Coronary artery (tissue), 2 donors: ENCODE measurements around the gene PPP1R14B.

Experiments used
- DNase-seq: peaks from one replicate; pipeline ENCODE4 v3.0.0-alpha.2; 2017; ENCODE audit warnings: low spot score
- H3K27ac ChIP-seq, 2 donors: fragments of 200-600 bp; sonication (generic); one replicate each; pipeline ENCODE4 v1.5.1; 2016 to 2019
- H3K4me3 ChIP-seq: fragments of 200-600 bp; sonication (generic); 2 replicates; pipeline ENCODE4 v1.5.1; 2016; ENCODE audit warnings: mild to moderate bottlenecking, moderate library complexity
- TF ChIP-seq, protein P1 (sequence below): fragments of 200-600 bp; sonication (generic); IDR thresholded peaks from one replicate; pipeline ENCODE4 v1.5.1; 2019; ENCODE audit warnings: antibody characterized with exemption

PPP1R14B gene

DNA sequence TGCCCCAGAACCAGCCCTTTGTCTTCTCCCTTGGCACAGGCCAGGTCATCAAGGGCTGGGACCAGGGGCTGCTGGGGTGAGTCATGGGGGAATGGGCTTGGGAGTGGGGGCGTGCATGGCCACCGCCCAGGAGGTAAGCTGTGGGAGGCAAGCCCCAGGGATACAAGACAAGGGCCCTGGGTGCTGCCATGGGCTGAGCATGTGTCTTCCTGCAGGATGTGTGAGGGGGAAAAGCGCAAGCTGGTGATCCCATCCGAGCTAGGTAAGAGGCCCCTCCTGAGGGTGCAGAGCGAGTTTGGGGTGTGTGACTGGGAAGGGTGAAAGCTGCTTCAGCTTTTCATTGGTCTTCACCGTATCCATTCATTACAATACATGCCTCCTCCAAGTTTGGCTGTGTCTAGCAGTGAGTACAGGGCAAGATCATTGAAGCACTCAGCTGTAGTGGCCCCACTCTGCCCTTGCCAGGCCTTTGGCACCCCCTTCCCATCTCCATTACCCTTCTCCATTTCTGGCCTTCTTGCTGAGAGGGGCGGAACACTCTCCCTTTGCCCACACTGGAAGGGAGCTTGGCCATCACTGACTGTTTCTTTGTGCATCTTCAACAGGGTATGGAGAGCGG is 3.4 kb downstream of the PPP1R14B start:
- DNase-seq: no peak
- peak overlapping the region; percentile 96 for H3K4me3 ChIP-seq
- TF ChIP-seq, protein P1, sequence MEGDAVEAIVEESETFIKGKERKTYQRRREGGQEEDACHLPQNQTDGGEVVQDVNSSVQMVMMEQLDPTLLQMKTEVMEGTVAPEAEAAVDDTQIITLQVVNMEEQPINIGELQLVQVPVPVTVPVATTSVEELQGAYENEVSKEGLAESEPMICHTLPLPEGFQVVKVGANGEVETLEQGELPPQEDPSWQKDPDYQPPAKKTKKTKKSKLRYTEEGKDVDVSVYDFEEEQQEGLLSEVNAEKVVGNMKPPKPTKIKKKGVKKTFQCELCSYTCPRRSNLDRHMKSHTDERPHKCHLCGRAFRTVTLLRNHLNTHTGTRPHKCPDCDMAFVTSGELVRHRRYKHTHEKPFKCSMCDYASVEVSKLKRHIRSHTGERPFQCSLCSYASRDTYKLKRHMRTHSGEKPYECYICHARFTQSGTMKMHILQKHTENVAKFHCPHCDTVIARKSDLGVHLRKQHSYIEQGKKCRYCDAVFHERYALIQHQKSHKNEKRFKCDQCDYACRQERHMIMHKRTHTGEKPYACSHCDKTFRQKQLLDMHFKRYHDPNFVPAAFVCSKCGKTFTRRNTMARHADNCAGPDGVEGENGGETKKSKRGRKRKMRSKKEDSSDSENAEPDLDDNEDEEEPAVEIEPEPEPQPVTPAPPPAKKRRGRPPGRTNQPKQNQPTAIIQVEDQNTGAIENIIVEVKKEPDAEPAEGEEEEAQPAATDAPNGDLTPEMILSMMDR: no peak
- H3K27ac ChIP-seq: peak overlapping the region in 1 of 2 donors; percentile 100

DNA sequence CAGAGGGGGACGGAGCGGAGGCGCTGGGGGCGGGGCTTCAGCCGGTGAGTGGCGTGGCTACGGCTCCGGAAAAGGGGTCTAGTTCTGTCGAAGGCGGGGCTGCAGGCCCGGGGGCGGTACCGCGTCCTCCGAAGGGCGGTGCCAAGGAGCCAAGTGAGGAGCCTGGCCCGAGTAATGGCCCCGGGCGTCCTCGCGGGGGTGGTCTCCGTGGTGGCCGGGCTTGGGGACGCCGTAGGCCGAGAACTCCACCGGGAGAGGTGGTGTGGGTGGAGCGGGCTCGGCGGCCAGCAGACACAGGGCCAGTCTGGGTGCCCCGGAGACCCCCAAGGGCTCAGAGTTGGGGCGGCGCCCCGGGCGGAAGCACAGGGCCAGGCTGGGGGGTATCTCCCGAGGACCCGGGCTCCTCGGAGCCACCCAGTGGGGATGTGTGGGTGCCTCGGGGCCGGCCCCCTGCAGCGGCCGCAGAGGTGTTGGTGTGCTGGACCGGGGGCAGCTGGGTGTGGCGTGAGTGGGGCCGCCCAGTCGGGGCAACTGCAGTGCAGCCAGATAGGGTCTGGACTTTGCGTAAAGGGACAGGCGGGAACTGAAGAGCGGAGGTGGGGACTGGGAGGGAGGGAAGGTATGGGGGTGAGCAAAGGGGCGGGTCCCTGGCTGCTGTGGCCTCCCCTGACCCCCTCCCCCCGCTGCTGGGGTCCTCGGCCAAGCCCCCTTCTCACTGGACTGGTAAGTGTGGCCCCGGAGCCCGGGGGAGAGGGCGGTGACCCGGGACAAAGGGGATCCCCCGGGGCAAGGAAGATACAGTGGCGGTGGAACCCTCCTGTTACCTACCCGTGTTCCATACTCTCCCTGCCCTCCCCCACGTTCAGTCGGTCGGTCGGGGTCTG is 5.0 kb downstream of the PPP1R14B start:
- TF ChIP-seq, protein P1: no peak
- peak overlapping the region; percentile 93 to 100 for H3K27ac ChIP-seq
- no peak for DNase-seq
- peak overlapping the region; percentile 96 for H3K4me3 ChIP-seq

- TF ChIP-seq, protein P1: no peak
- Histone ChIP-seq H3K27ac (peak overlapping the region; percentile 100), H3K4me3 (peak overlapping the region; percentile 96)
- peak; percentile 100 for DNase-seq
Observed at GRCh38 chr11:64241241-64241490, 5.6 kb downstream of the PPP1R14B start.

DNA sequence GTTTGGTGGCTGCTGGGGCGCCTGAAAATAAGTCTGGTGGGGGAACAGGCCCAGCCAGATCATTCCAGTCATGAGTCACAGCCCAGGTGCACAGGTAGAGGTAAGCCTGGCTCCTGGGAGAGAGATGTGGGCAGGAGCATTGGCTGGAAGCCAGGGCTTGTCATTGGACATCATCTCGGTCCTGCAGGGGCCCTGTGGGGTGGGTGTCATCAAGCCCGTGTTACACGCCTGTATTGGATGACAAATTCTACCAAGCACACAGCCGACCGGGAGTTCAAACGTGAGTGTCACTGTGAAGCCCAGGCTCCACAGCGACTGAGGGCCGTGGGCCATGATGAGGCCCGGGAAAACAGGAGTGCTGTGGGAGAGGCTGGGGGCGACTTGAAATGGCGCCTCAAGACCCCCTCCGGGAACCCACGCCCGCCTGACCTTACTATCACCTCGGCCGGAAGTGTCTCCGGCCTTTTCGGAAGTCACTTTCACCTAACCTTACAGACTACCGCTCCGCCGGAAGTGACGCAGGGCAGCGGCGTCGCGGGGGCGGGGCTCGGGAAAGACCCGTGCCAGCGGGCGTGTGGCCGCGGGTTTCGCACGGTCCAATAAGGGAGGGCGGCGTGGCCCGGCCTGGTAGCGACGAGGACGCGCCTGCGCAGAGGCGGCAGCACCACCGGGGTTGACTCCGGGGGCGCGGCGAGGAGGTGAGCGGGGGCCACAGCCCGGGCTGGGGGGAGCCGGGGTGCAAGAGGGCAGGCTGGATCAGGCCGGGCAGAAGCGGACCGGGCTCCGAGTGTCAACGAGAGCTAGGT is 6.1 kb downstream of the PPP1R14B start, which contains the start of gene FKBP2:
Gene FKBP2, plus strand, starts transcription at position 661 of the 806 bp plus-strand sequence. CDS start 1,293 bp downstream, outside the sequence.
- Histone ChIP-seq H3K27ac (peak within 1 kb of the TSS; percentile 100), H3K4me3 (peak within 1 kb of the TSS; percentile 96)
- DNase-seq: peak; percentile 99
- TF ChIP-seq, protein P1: no peak

DNA sequence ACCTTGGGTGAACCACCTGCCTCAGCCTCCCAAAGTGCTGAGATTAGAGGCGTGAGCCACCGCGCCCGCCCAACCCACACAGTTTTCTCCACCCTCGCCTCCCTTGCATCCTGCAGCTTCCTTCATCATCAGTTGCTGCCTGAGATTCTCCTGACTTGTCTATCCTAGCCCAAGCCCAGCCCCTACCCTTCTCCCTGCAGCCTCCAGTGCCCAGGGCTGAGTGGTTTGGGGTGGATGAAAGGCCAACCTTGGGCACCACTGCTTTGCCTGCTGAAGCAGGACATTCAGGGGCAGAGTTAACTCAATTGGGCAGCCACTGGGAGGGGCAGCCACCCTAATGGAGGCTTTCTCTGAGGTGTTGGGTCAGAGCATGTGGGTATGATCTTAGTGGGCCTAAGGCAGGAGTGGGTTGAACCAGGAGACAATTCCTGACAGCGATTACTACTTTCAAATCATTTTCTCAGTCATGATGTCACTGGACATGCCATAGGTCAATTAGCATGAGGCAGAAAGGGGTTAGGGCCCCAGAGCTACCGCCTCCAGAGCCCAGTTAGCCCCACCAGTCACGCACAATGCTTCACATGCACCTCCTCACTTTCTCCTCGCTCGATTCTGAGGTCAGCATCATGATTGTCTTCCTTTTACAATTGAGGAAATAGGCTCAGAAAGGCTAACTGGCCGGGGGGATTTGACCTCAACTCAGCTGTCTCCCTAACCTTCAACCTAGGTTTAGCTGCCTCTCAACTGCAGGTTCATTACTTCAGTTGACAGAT is 6.9 kb downstream of the PPP1R14B start:
- Histone ChIP-seq H3K27ac (peak overlapping the region; percentile 100), H3K4me3 (peak overlapping the region; percentile 96)
- TF ChIP-seq, protein P1: no peak
- DNase-seq: no peak

DNA sequence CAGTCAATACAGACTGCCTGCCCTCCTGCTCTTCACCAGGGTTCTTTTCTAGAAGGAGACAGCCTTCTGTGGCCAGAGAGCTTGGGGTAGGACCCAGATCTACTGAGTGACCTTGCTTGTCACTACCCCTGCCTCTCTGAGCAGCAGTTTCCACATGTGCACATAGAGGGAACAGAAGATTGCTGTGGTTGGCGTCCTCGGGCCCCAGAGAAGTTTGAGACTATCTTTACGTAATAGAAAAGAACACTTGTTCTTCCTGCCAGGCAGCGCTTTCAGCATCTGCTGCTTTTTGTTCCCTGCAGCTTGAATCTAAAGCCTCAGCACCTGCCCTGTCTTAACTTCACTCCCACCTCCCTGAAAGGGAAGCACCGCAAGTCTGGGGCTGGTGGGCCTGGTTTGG is 7.7 kb downstream of the PPP1R14B start:
- no peak for DNase-seq
- TF ChIP-seq, protein P1: no peak
- Histone ChIP-seq H3K4me3 (no peak overlapping the region), H3K27ac (peak overlapping the region in 1 of 2 donors; percentile 56)
